SW480 (cell line): ENCODE results near the gene OR13J1.
"Not testable (repeated sequence)": the region's sequence is repeated elsewhere in the genome, so short reads cannot be mapped to it uniquely, and the experiment has no call there.

ENCODE experiments used
- DNase-seq: peaks from one replicate; pipeline ENCODE4 v3.0.0-alpha.2; 2016; ENCODE audit warnings: low spot score

The OR13J1 gene, protein sequence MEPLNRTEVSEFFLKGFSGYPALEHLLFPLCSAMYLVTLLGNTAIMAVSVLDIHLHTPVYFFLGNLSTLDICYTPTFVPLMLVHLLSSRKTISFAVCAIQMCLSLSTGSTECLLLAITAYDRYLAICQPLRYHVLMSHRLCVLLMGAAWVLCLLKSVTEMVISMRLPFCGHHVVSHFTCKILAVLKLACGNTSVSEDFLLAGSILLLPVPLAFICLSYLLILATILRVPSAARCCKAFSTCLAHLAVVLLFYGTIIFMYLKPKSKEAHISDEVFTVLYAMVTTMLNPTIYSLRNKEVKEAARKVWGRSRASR

DNA sequence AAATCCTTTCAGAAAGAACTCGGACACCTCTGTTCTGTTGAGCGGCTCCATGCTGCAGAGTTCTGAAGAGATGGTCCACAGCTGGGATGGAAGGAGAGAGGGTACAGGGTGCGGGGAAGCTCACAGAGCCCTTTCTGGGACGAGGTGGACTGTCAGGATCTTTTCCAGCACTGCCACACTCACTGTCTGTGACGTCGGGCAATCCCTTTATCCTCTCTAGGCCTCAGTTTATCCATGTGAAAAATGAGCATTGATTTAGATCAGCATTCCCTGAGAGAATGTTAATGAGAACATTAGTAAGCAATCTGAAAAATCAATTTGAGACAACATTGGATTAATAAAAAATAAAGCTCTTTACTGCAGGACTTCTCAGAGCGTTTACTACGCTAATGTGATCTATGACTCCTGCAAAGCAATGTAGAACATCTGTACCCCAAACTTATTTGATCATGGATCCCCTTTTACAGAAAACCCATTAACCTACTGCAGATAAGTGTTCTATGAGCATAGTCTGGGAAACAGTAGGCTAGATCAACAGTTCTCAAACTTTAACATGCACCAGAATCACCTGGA, at the start of gene OR13J1:
Gene OR13J1, minus strand, starts transcription at position 51 of the 573 bp plus-strand sequence. Its CDS starts 0 bp downstream, at position 51.
- no peak for DNase-seq

DNA sequence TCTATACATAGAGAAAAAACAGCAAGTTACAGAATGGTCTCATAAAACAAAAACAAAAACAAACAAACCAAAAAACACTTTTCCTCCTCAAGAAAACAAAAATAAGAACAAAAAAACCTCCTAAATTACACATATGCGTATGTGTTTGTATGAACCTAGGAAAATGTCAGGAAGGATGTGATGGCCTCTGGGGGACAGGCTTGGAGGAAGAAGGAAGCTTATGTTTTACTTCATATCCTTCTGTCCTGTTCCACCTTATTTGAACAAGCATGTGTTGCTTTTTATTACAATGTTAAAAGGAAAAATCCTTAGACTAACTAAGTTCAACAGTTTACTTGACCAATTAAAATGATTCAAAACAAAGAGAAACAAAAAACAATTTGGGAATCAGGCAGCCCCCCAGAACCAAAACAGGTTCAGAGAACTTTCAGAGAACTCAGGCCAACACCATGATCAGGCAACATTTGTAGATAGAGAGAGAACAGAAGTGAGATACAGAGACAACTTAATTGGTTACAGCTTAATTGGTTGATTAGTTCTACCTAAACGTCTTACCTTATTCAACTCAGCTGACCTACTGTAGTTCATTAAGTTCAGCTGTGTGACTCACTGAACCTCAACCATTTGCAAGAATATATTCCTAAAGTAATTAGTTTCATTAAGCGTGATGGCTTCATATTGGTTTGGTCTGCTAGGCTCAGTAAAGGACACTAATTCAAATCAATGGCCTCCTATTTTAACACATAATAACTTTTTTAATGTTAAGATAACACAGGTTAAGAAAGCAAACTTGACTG, 49.2 kb upstream of the OR13J1 start:
- no peak for DNase-seq

DNA sequence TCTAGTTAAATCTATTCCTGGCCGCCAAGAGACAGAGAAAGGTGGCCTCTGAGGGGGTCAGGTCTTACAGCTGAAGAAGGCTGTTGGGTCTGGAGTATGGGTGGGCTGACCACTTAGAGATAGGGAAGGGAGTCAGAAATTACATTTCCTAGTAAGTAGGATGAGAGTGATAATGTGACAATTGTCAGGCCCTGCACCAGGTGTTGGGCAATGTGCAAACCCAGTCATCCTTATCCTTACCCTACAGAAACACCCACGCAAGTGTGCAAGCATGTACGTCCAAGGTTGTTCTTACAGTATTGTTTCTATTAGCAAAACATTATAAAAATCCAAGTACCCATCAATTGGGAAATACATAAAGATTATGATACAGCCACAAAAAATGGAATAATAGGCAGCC, 48.6 kb upstream of the OR13J1 start:
- no peak for DNase-seq

DNA sequence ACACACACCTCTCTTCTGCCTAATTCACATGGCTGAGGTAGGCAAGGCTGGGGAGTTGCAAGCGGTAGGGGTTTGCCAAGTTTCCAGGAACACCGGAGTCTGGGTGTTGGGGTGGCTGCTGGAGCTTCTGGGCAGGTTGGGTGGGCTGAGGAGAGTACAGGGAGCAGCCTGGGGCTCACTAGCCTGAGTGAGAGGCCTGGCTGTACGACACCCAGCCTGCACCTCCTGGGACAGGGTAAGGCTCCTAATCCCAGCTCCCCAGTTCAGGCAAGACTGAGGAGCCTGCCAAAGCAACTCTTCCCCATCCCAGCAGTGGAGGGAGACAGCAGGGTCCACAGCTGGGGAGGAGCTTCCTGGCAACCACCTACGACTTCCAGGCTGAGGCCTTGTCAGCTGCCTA, 47.1 kb upstream of the OR13J1 start:
- no peak for DNase-seq

DNA sequence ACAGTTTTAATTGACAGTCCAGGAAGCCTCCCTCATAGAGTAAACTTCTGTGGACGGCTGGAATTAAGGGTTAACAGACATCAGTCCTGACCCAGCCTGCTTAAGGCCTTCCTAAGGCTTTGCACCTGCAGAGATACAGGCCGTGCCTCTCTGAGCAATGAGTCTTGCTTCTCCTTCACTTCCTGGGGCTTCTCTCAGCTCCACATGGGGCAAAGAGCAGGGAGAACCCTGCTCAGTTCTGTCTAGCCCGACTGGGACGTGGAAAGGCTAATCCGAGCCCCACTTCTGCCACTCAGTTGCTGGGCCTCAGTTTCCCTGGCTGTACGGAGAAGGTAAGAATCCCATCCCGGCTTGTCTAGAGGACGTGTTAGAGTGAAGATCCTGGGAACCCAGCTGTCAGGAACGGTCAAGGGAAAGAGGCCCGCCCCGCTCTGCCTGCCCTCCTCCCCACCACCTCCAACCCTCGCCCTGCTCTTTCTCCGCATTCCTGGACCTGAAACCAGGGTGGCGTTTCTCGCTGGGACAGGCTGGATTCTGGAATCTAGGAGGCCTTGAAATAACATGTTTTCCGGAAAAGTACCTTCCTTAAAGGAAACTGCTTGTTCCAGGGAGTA, 45.6 kb upstream of the OR13J1 start:
- DNase-seq = no peak

DNA sequence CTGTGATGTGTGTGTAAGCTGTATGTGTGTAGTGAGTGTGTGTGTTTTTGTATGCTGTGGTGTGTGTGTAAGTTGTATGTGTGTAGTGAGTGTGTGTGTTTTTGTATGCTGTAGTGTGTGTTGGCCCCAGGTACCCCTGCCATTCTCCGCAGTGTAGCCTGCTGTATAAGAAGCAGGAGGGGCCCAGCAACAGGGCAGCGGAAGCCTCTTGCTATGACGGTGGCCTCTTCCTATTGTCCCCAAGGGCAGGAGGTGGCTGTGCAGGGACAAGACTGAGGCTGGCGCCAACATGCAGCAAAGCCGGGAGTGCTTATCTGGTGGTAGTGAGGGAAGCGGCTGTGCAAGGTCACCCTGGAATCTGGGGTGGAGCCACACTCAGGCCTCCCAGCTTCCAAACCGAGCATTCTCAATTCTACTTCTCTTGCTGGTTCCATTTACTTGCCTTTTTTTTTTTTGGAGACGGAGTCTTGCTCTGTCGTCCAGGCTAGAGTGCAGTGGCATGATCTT, 44.2 kb upstream of the OR13J1 start:
- DNase-seq = peak; percentile 25

DNA sequence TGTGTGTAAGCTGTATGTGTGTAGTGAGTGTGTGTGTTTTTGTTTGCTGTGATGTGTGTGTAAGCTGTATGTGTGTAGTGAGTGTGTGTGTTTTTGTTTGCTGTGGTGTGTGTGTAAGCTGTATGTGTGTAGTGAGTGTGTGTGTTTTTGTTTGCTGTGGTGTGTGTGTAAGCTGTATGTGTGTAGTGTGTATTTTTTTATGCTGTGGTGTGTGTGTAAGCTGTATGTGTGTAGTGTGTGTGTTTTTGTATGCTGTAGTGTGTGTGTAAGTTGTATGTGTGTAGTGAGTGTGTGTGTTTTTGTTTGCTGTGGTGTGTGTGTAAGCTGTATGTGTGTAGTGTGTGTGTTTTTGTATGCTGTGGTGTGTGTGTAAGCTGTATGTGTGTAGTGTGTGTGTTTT, 43.2 kb upstream of the OR13J1 start:
- not testable (repeated sequence) for DNase-seq

DNA sequence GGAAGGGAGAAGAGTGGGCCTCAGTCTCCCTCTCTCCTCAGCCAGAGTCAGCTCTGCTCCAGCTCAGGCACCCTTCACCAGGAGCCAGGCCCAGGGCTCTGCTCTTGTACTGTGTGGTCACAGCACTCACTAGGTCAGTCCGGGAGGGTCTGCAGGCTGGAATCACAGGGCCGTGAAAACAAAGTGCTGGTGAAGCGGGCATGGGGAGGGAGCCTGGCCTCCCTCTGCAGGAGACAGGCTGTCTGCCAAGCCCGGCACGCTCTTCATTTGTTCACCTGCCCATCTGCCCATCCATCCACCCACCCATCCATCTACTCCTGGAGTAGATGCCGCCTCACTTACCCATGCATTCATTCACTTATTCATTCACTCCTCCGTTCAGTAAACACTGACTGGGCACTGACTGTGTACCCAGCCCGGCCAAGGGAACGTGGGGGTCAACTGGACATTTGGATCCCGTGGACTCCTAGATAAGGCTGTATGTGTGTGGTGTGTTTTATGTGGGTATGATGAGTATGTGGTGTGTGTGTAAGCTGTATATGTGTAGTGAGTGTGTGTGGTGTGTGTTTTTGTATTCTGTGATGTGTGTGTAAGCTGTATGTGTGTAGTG, 42.7 kb upstream of the OR13J1 start:
- no peak for DNase-seq

DNA sequence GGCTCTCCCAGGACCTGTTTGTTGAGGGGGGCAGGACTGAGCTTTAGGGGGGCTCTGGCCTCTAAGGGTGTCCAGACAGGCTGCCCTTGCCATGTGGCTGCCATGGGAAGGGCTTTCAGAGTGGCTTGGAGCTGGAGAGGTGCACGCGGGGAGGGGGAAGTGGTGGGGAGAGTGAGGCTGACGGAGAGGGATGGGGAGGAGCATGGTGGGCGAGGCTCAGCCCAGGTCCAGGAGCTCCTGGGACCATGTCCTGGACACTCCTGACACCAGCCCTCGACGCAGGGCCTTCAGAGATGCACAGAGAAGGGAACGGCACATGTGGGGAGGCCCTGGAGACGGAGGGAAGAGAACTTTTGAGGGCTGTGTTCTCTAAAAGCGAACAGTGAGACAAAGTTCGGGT, 41.5 kb upstream of the OR13J1 start:
- DNase-seq = no peak

DNA sequence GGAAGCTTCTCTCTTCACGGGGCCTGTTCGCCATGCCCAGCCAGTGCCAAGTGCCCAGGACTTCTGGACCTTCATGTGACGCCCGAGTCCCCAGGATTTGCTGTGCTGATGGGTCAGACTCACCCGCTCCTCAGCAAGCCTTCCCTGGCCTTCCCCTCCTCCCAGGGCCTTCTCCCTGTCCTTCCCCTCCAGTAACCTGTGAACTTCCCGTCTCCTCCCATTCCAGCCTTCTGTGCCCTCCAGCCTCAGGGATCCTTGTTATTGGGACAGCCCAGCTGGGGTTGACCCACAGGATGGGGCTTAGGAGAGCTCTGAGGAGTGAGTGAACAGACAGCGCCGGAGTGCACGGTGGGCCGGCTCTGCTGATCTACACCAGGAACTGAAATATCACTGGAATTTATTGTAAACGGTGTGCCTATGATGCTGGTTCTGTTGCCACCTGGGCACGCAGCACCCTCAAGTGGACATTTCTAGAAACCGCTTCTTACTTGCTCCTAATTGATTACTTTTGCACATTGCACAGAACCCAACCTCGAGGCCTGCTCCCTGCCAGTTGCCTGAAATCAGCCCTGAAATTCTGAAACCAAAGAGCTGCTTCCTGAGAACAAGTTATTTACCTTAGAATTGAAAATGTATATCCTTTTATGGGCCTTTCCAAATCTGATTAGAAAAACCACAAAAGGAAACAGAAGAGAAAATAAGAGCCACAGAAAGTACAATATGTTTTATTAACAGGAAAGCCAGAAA, 40.6 kb upstream of the OR13J1 start:
- peak; percentile 76 for DNase-seq

DNA sequence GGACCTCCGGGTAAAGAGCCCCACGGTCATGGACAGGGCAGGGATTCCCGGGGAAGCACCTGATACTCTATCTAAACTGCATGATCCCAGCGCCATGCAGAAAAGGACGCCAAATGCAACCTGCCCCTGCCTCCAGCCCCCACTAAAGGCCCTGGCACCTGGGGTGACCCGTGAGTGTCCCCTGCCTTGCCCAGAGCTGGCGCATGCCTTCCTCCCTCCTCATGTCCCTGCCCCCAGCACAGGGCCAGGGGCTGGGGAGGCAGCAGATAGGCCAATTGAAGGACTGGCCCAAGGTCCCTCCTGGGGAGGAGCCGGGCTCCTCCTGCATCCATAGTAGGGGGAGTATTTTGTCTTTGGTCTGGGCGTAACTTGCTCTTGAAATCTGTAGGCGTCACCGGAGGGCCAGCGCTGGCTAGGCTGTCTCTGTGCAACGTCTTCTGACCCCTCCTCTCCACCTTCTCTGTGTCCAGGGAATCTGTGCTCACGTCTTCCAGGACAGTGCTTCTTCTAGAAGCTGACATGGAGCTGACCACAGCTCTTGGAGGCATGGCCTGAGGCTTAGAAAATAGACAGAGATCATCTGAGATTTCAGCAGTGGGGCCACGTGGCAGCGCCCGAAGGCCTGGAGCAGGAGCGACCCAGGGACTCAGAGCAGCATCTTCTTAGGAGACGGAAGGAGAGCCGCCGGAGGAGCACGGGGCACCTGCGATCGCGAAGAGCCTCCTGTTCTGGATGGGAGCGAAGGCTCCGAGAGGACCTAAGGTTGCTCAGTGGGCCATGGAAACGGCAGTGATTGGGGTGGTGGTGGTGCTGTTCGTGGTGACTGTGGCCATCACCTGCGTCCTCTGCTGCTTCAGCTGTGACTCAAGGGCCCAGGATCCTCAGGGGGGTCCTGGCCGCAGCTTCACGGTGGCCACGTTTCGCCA, 39.7 kb upstream of the OR13J1 start:
- DNase-seq = no peak

DNA sequence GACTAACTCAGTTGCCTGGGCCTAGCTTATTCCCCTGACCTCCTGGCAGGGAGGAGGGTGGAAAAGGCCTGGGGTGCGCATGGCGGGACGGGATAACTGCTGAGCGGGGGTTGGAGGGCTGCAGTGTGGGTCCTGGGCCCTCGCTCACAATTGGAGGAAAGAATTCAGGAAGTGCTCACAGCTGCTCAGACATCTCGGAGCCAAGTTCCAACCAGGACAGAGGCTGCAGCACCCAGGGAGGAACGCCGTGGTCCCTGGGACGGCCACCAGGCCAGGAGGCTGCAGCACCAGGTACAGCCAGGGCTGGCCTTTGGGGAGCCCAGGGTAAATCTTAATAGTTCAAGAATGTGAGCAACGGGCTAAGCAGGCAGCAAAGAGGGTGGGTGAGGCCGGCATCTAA, 39.1 kb upstream of the OR13J1 start, which contains the start of gene SPAAR:
Gene SPAAR, plus strand, starts transcription at position 217 of the 400 bp plus-strand sequence. CDS start 974 bp downstream, outside the sequence.
- no peak for DNase-seq

DNA sequence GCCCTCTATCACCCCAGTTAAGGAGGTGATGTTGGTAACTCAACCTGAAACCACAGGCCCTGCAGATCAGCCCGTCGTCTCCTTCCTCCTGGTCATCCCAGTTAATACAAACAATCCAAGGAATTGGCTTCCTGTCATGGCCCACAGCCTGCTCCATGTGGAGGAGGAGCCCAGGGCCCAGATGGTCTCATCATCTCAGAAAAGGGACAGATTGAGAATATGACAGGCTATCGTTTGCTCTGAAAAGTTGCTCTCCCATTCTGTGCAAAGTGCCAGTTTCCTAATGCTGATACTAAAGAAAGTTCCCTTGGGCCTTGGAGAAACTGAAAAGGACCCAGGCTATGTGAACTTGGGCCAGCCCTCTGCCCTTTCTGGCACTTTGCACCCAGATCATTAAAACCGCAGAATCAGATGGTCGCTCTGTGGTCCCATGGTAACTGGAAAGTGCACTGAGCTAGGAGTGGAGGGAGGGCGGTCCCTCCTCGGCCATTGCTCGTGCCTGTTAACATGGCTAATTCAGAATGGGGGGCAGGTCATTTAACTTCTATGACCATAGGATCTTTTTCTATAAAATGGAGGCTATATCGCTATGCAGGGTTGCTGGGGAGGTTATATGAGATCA, 38.4 kb upstream of the OR13J1 start:
- no peak for DNase-seq

DNA sequence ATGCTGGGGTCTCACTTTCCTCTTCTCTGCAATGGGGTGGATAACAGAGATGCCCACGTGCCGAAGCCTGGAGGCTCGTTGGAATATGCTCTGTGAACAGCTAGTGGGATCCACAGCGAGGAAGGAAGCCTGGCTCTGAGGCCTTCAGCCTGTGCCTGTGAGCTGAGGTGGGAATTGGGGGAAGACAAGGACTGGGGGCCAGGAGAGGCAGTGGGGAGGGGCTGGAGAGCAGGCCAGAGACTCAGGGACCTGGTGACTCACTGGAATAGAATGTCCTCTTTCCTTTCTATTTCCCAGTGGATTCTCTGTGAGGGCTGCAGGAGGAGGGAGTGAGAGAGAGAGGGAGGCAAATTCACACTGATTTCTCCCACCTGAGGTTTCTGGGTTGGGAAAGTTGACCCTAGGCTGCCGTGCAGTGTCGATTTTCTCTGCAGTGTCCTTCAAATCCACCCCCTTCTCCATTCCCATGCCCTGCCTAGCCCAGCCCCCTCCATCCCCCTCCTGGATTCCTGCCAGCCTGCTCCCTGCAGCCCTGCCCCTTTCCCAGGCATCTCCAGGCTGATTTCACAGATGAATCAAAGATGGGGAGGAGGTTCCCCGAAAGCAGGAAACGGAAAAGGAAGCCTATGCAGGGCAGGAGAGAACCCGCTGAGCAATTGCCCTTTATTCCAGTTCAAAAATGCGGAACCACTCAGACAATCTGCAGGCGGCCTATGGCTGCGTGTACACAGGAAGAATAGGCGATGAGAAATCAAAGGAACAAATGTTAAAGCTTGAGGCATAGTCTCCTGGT, 37.7 kb upstream of the OR13J1 start:
- peak; percentile 84 for DNase-seq

DNA sequence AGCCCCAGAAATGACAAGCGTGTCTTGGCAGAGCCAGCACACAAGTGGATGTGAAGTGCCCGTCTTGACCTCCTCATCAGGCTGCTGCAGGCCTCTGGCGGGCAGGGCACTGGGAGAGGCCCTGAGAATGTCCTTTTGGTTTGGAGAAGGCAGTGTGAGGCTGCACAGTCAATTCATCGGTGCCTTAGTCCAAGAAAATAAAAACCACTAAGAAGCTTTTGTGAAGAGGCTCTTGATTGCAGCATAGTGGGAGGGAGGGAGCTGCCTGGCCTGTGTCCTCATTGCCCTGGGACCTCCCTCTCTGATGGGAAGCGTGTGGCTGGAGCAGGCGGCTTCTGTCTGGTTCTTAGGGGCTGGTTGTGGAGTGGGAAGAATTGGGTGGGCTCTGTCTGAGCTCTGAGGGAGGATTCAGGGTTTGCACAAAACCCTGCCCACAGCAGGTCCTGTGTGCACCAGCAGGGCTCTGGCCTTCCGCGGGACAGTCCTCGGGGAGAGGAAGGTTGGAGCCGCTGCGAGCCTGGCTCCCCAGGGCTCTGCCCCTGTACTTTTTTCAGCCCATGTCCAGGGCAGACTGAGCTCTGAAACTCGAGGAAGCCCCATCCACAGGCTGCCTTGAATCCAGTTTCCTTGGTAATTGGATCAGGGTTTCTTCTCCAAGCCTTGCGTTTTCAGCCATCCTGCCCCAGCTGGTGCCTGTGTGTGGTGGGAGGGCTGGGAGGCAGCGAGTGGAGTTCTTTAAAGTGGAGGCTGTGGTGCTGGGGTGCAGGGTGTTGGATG, 36.9 kb upstream of the OR13J1 start:
- DNase-seq = peak; percentile 53

DNA sequence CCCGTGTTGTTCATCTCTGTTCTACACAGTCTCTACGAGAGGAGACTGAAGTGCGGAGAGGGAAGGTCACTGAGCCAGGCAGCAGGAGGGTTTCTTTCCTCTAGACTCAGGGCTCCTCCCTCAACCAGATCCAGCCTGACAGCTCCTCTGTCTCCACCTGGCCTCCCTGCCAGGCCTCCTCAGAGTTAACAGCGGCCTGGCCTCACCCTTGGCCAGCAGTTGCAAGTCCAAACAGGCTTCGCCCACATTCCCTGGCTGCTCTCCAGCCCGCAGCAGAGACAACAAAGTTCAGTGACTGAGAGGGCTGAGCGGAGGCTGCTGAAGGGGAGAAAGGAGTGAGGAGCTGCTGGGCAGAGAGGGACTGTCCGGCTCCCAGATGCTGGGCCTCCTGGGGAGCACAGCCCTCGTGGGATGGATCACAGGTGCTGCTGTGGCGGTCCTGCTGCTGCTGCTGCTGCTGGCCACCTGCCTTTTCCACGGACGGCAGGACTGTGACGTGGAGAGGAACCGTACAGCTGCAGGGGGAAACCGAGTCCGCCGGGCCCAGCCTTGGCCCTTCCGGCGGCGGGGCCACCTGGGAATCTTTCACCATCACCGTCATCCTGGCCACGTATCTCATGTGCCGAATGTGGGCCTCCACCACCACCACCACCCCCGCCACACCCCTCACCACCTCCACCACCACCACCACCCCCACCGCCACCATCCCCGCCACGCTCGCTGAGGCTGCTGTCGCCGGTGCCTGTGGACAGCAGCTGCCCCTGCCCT, 35.9 kb upstream of the OR13J1 start, which contains the start of gene HRCT1:
Gene HRCT1, plus strand, starts transcription at position 291 of the 768 bp plus-strand sequence. Its CDS starts 86 bp downstream, at position 377.
- peak; percentile 84 for DNase-seq
